SK-N-DZ (cell line): Measurements from ENCODE around the gene ELFN2.

Source experiments
- DNase-seq: peaks from one replicate; pipeline ENCODE4 v3.0.0-alpha.2; 2015; ENCODE audit warnings: low spot score

The ELFN2 gene

GRCh38 chr22:37358386-37358785 lies 68.9 kb downstream of the ELFN2 start:
- DNase-seq, result no peak

GRCh38 chr22:37357446-37358075 lies 69.7 kb downstream of the ELFN2 start:
- no peak for DNase-seq

- DNase-seq, result no peak
Observed at GRCh38 chr22:37356922-37357321, 70.4 kb downstream of the ELFN2 start.

- DNase-seq, result no peak
Observed at GRCh38 chr22:37355174-37355573, 72.1 kb downstream of the ELFN2 start.

- DNase-seq, result no peak
Observed at GRCh38 chr22:37354670-37355069, 72.6 kb downstream of the ELFN2 start.

- DNase-seq, result no peak
Observed at GRCh38 chr22:37354261-37354660, 73.0 kb downstream of the ELFN2 start.

- no peak for DNase-seq
Observed at GRCh38 chr22:37353839-37354238, 73.4 kb downstream of the ELFN2 start.

GRCh38 chr22:37352481-37352880 lies 74.8 kb downstream of the ELFN2 start:
- DNase-seq, result no peak

GRCh38 chr22:37351232-37351631 lies 76.0 kb downstream of the ELFN2 start:
- DNase-seq, result no peak

GRCh38 chr22:37349043-37349814 lies 78.0 kb downstream of the ELFN2 start:
- no peak for DNase-seq

GRCh38 chr22:37346505-37346895 lies 80.8 kb downstream of the ELFN2 start:
- DNase-seq, result no peak

- no peak for DNase-seq
Observed at GRCh38 chr22:37345863-37346504, 81.3 kb downstream of the ELFN2 start.

- no peak for DNase-seq
Observed at GRCh38 chr22:37344735-37345449, 82.4 kb downstream of the ELFN2 start.

- no peak for DNase-seq
Observed at GRCh38 chr22:37343863-37344734, 83.2 kb downstream of the ELFN2 start.

- no peak for DNase-seq
Observed at GRCh38 chr22:37343348-37343747, 83.9 kb downstream of the ELFN2 start.

- no peak for DNase-seq
Observed at GRCh38 chr22:37342065-37342464, 85.2 kb downstream of the ELFN2 start.

- DNase-seq, result no peak
Observed at GRCh38 chr22:37340331-37341262, 86.7 kb downstream of the ELFN2 start.

- no peak for DNase-seq
Observed at GRCh38 chr22:37338539-37339246, 88.6 kb downstream of the ELFN2 start.

GRCh38 chr22:37337204-37337943 lies 89.9 kb downstream of the ELFN2 start:
- no peak for DNase-seq
